Stimulated activated naive CD8-positive, alpha-beta T cell treated with anti-CD3 and anti-CD28 coated beads, Interleukin-15, Interleukin-2, amounts not matched to agents 100 ng/mL and 50 ng/mL, for 24 hours (primary cell): ENCODE results near the gene SIAH3.
"Not testable (repeated sequence)": the region's sequence is repeated elsewhere in the genome, so short reads cannot be mapped to it uniquely, and the experiment has no call there.

Experiments
- H3K27ac Mint-ChIP-seq: one replicate; pipeline ENCODE4 v1.8.0; 2021; ENCODE audit warnings: mild to moderate bottlenecking, mixed read lengths
- H3K27me3 Mint-ChIP-seq: one replicate; pipeline ENCODE4 v1.8.0; 2021; ENCODE audit warnings: mixed read lengths
- H3K36me3 Mint-ChIP-seq: one replicate; pipeline ENCODE4 v1.8.0; 2021; ENCODE audit warnings: low read depth, mixed read lengths
- H3K4me1 Mint-ChIP-seq: one replicate; pipeline ENCODE4 v1.8.0; 2021; ENCODE audit warnings: low read depth, mixed read lengths
- H3K4me3 Mint-ChIP-seq: one replicate; pipeline ENCODE4 v1.8.0; 2021; ENCODE audit warnings: mild to moderate bottlenecking, mixed read lengths
- H3K9me3 Mint-ChIP-seq: one replicate; pipeline ENCODE4 v1.8.0; 2021; ENCODE audit warnings: mixed read lengths

Gene SIAH3

GRCh38 chr13:45765464-45765863, 86.1 kb downstream of the SIAH3 start:
- H3K36me3 Mint-ChIP-seq: no peaks in the 10 kb centered on the region
- H3K27me3 Mint-ChIP-seq: peaks cover 13% of the 10 kb centered on the region
- no peak overlapping the region for H3K27ac Mint-ChIP-seq
- H3K4me3 Mint-ChIP-seq: no peak overlapping the region
- no peaks in the 10 kb centered on the region for H3K4me1 Mint-ChIP-seq
- no peaks in the 10 kb centered on the region for H3K9me3 Mint-ChIP-seq

- no peak overlapping the region for H3K4me3 Mint-ChIP-seq
- peaks cover 13% of the 10 kb centered on the region for H3K27me3 Mint-ChIP-seq
- H3K9me3 Mint-ChIP-seq: peaks cover 4% of the 10 kb centered on the region
- no peak overlapping the region for H3K27ac Mint-ChIP-seq
- H3K36me3 Mint-ChIP-seq: no peaks in the 10 kb centered on the region
- H3K4me1 Mint-ChIP-seq: no peaks in the 10 kb centered on the region
Measured at GRCh38 chr13:45763419-45763818, 88.1 kb downstream of the SIAH3 start.

GRCh38 chr13:45757589-45757988, 94.0 kb downstream of the SIAH3 start:
- H3K27me3 Mint-ChIP-seq, H3K4me1 Mint-ChIP-seq, H3K36me3 Mint-ChIP-seq, H3K27ac Mint-ChIP-seq, H3K4me3 Mint-ChIP-seq: not testable (repeated sequence)
- H3K9me3 Mint-ChIP-seq: peaks cover 13% of the 10 kb centered on the region

- not testable (repeated sequence) for H3K27me3 Mint-ChIP-seq, H3K4me3 Mint-ChIP-seq, H3K36me3 Mint-ChIP-seq, H3K4me1 Mint-ChIP-seq, H3K27ac Mint-ChIP-seq
- H3K9me3 Mint-ChIP-seq: peaks cover 13% of the 10 kb centered on the region
Measured at GRCh38 chr13:45756498-45756897, 95.1 kb downstream of the SIAH3 start.

GRCh38 chr13:45752510-45752909, 99.0 kb downstream of the SIAH3 start:
- Mint-ChIP-seq H3K36me3 (no peaks in the 10 kb centered on the region), H3K9me3 (peaks cover 2% of the 10 kb centered on the region), H3K4me3 (no peak overlapping the region), H3K4me1 (no peaks in the 10 kb centered on the region), H3K27me3 (peaks cover 3% of the 10 kb centered on the region), H3K27ac (no peak overlapping the region)

- H3K36me3 Mint-ChIP-seq: no peaks in the 10 kb centered on the region
- no peaks in the 10 kb centered on the region for H3K9me3 Mint-ChIP-seq
- peaks cover 3% of the 10 kb centered on the region for H3K27me3 Mint-ChIP-seq
- H3K4me3 Mint-ChIP-seq: no peak overlapping the region
- H3K27ac Mint-ChIP-seq: no peak overlapping the region
- H3K4me1 Mint-ChIP-seq: no peaks in the 10 kb centered on the region
Measured at GRCh38 chr13:45751885-45752284, 99.7 kb downstream of the SIAH3 start.

- Mint-ChIP-seq H3K27me3 (peaks cover 3% of the 10 kb centered on the region), H3K4me1 (no peaks in the 10 kb centered on the region), H3K9me3 (no peaks in the 10 kb centered on the region), H3K27ac (no peak overlapping the region), H3K4me3 (no peak overlapping the region), H3K36me3 (no peaks in the 10 kb centered on the region)
Measured at GRCh38 chr13:45750566-45750965, 101.0 kb downstream of the SIAH3 start.

- no peak overlapping the region for H3K4me3 Mint-ChIP-seq
- H3K27ac Mint-ChIP-seq: no peak overlapping the region
- H3K27me3 Mint-ChIP-seq: peaks cover 3% of the 10 kb centered on the region
- H3K9me3 Mint-ChIP-seq: no peaks in the 10 kb centered on the region
- no peaks in the 10 kb centered on the region for H3K36me3 Mint-ChIP-seq
- H3K4me1 Mint-ChIP-seq: no peaks in the 10 kb centered on the region
Measured at GRCh38 chr13:45748941-45749759, 102.4 kb downstream of the SIAH3 start.

- Mint-ChIP-seq H3K27me3 (peaks cover 3% of the 10 kb centered on the region), H3K4me3 (no peak overlapping the region), H3K4me1 (no peaks in the 10 kb centered on the region), H3K27ac (no peak overlapping the region), H3K36me3 (no peaks in the 10 kb centered on the region), H3K9me3 (no peaks in the 10 kb centered on the region)
Measured at GRCh38 chr13:45747071-45747470, 104.5 kb downstream of the SIAH3 start.

GRCh38 chr13:45744979-45745378, 106.6 kb downstream of the SIAH3 start:
- Mint-ChIP-seq H3K9me3 (no peaks in the 10 kb centered on the region), H3K27me3 (peaks cover 3% of the 10 kb centered on the region), H3K27ac (peak overlapping the region; percentile 0), H3K4me1 (no peaks in the 10 kb centered on the region), H3K4me3 (no peak overlapping the region), H3K36me3 (no peaks in the 10 kb centered on the region)

GRCh38 chr13:45742985-45743384, 108.6 kb downstream of the SIAH3 start:
- Mint-ChIP-seq H3K4me1 (no peaks in the 10 kb centered on the region), H3K27me3 (no peaks in the 10 kb centered on the region), H3K9me3 (no peaks in the 10 kb centered on the region), H3K36me3 (no peaks in the 10 kb centered on the region), H3K27ac (no peak overlapping the region), H3K4me3 (no peak overlapping the region)

- H3K9me3 Mint-ChIP-seq: no peaks in the 10 kb centered on the region
- no peaks in the 10 kb centered on the region for H3K27me3 Mint-ChIP-seq
- H3K4me3 Mint-ChIP-seq: no peak overlapping the region
- H3K36me3 Mint-ChIP-seq: no peaks in the 10 kb centered on the region
- H3K27ac Mint-ChIP-seq: no peak overlapping the region
- H3K4me1 Mint-ChIP-seq: no peaks in the 10 kb centered on the region
Measured at GRCh38 chr13:45737571-45738017, 114.0 kb downstream of the SIAH3 start.

- Mint-ChIP-seq H3K36me3 (no peaks in the 10 kb centered on the region), H3K27me3 (no peaks in the 10 kb centered on the region), H3K4me3 (no peak overlapping the region), H3K27ac (no peak overlapping the region), H3K4me1 (no peaks in the 10 kb centered on the region), H3K9me3 (no peaks in the 10 kb centered on the region)
Measured at GRCh38 chr13:45733361-45733760, 118.2 kb downstream of the SIAH3 start.

GRCh38 chr13:45732916-45733315, 118.6 kb downstream of the SIAH3 start:
- Mint-ChIP-seq H3K4me1 (no peaks in the 10 kb centered on the region), H3K4me3 (no peak overlapping the region)

GRCh38 chr13:45731455-45731854, 120.1 kb downstream of the SIAH3 start:
- H3K9me3 Mint-ChIP-seq: no peaks in the 10 kb centered on the region
- no peaks in the 10 kb centered on the region for H3K4me1 Mint-ChIP-seq
- H3K36me3 Mint-ChIP-seq: no peaks in the 10 kb centered on the region
- H3K27ac Mint-ChIP-seq: no peak overlapping the region
- H3K27me3 Mint-ChIP-seq: no peaks in the 10 kb centered on the region
- H3K4me3 Mint-ChIP-seq: no peak overlapping the region

More at GRCh38 chr13:45732916-45733315, 118.6 kb downstream of the SIAH3 start:
- Mint-ChIP-seq H3K27ac (no peak overlapping the region), H3K27me3 (no peaks in the 10 kb centered on the region), H3K9me3 (no peaks in the 10 kb centered on the region), H3K36me3 (no peaks in the 10 kb centered on the region)

GRCh38 chr13:45728759-45729158, 122.8 kb downstream of the SIAH3 start:
- H3K4me1 Mint-ChIP-seq: no peaks in the 10 kb centered on the region
- no peaks in the 10 kb centered on the region for H3K27me3 Mint-ChIP-seq
- no peak overlapping the region for H3K4me3 Mint-ChIP-seq
- no peaks in the 10 kb centered on the region for H3K9me3 Mint-ChIP-seq
- H3K27ac Mint-ChIP-seq: no peak overlapping the region
- H3K36me3 Mint-ChIP-seq: no peaks in the 10 kb centered on the region
